Measurements from ENCODE around the gene SLC25A2. TPM values are rescaled to one million over a fixed set of nuclear protein-coding genes. Genes with fewer than 3 reads are reported as not detected.
"Not testable (repeated sequence)": the region's sequence is repeated elsewhere in the genome, so short reads cannot be mapped to it uniquely, and the experiment has no call there.

Gene SLC25A2
- total RNA-seq, 2 donors from 2014 or later = 2.0 to 3.5 TPM

DNA sequence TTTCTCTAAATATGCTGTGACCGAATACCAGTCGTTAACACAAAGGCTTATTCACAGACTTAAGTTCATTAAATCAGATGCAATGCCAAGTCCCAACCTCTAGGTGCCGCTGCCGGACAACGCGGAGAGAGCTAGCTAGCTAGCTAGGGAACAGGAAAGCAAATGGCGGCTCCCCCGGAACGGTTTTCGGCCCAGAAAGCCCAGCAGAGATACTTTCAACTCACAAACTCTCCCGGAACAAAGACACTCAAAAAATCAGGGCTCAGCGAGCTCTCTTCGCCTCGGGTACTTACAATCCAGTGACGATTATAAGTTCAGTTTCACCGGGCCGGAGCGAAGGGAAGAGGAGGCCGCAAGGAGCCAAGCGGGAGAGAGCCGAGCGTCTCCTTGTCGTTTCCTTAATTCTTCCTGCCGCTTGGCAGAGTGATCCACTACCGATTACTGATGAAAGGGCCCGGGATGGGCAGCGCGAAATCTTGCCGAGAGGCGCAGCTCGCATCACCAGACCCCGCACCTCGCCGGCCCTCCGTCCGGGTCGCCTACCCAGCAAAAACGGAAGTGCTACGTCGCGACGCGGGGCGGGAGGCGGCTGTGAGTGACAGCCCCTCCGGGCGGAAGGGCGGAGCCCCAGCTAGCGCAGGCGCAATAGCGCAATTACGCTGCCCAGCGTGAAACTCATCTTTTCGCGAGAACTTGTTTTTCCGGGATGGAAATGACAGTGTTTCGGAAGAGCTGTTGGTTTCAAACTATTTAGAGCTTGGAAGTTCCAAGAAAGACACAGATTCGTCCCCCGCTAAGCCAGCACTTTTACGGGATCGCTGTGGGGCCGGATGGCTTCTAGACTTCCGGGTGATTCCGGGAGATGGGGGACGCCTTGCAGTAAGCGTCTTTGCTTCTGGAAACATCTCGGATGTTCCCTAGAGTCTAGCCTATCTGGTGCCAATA, 16.6 kb upstream of the SLC25A2 start, which contains the start of gene TAF7:
Gene TAF7, minus strand, starts transcription at position 560 of the 945 bp plus-strand sequence. CDS start 740 bp downstream, outside the sequence.
- Histone ChIP-seq H3K9me3 (peaks cover 50% of the 10 kb centered on the region), H3K4me3 (peak within 1 kb of the TSS; percentile 76), H3K27me3 (replicated peaks; ENCODE audit: insufficient read depth) (no peaks in the 10 kb centered on the region), H3K36me3 (peaks cover 31% of the 10 kb centered on the region), H3K27ac (peak within 1 kb of the TSS; percentile 84 to 95), H3K4me1 (ENCODE audit: control insufficient read depth in 1 of 2, low read depth in 2 of 2) (peaks cover 0 to 12% of the 10 kb centered on the region in 2 donors)
- DNase-seq (ENCODE audit: low spot score) (peak; percentile 38), ATAC-seq (ENCODE audit: insufficient number of reproducible peaks, low FRiP score, low read depth) (peak; percentile 94)
- TF ChIP-seq CTCF (IDR thresholded peaks at IDR 0.05) = peak; percentile 74

GRCh38 chr5:141319699-141320098, 15.8 kb upstream of the SLC25A2 start:
- no peak for DNase-seq (ENCODE audit: low spot score)
- Histone ChIP-seq H3K9me3 (peaks cover 58% of the 10 kb centered on the region), H3K36me3 (peaks cover 31% of the 10 kb centered on the region), H3K4me3 (peak overlapping the region; percentile 76), H3K27me3 (replicated peaks; ENCODE audit: insufficient read depth) (no peaks in the 10 kb centered on the region), H3K4me1 (ENCODE audit: control insufficient read depth in 1 of 2, low read depth in 2 of 2) (peaks cover 0 to 12% of the 10 kb centered on the region in 2 donors), H3K27ac (peak overlapping the region in 1 of 2 donors; percentile 84)
- no peak for ATAC-seq (ENCODE audit: insufficient number of reproducible peaks, low FRiP score, low read depth)
- no peak for TF ChIP-seq CTCF (IDR thresholded peaks at IDR 0.05)

GRCh38 chr5:141319202-141319601, 15.4 kb upstream of the SLC25A2 start:
- Histone ChIP-seq H3K36me3 (peaks cover 31% of the 10 kb centered on the region), H3K27ac (no peak overlapping the region), H3K4me3 (peak overlapping the region; percentile 76), H3K9me3 (peaks cover 60% of the 10 kb centered on the region), H3K27me3 (replicated peaks; ENCODE audit: insufficient read depth) (no peaks in the 10 kb centered on the region), H3K4me1 (ENCODE audit: control insufficient read depth in 1 of 2, low read depth in 2 of 2) (peaks cover 0 to 12% of the 10 kb centered on the region in 2 donors)
- DNase-seq (ENCODE audit: low spot score) = no peak
- no peak for ATAC-seq (ENCODE audit: insufficient number of reproducible peaks, low FRiP score, low read depth)
- TF ChIP-seq CTCF (IDR thresholded peaks at IDR 0.05) = no peak

DNA sequence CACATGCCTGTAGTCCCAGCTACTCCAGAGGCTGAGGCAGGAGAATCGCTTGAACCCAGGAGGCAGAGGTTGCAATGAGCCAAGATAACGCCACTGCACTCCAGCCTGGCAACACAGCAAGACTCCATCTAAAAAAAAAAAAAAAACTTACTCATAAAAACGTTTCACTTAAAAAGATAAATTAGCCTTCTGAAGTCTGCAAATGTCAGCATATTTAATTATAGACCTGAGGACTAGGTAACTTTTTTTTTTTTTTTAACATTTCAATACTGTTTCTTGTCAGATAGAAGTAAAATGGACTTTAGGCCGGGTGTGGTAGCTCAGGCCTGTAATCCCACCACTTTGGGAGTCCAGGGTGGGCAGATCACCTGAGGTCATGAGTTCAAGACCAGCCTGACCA, 13.1 kb upstream of the SLC25A2 start:
- not testable (repeated sequence) for DNase-seq (ENCODE audit: low spot score); H3K27ac ChIP-seq; H3K4me3 ChIP-seq; H3K27me3 ChIP-seq (replicated peaks; ENCODE audit: insufficient read depth); ATAC-seq (ENCODE audit: insufficient number of reproducible peaks, low FRiP score, low read depth)
- Histone ChIP-seq H3K9me3 (peaks cover 82% of the 10 kb centered on the region), H3K36me3 (peaks cover 36% of the 10 kb centered on the region), H3K4me1 (ENCODE audit: control insufficient read depth in 1 of 2, low read depth in 2 of 2) (peaks cover 0 to 12% of the 10 kb centered on the region in 2 donors)

DNA sequence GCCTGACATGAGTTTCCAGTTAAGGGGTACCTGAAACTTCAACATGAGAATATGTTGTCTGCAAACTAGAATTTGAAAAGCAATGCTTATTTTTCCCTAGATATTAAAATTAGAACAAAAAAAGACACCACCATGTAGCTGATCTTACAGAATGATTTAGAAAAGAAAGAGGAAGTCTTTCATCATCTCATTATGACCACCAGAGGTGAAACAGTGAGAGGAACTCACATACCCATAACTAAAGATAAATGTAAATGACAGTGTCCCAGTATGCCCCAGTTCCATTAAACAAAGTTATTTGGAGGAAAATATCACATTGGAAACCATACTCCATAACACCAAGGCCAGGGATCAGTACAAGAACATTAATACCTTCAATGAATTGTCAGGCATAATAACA, 9.9 kb upstream of the SLC25A2 start:
- TF ChIP-seq CTCF (IDR thresholded peaks at IDR 0.05) = no peak
- ATAC-seq (ENCODE audit: insufficient number of reproducible peaks, low FRiP score, low read depth) (no peak), DNase-seq (ENCODE audit: low spot score) (no peak)
- H3K27ac ChIP-seq = no peak overlapping the region
- no peaks in the 10 kb centered on the region for H3K27me3 ChIP-seq (replicated peaks; ENCODE audit: insufficient read depth)
- H3K36me3 ChIP-seq = peaks cover 27% of the 10 kb centered on the region
- peaks cover 93% of the 10 kb centered on the region for H3K9me3 ChIP-seq
- H3K4me3 ChIP-seq = no peak overlapping the region
- no peaks in the 10 kb centered on the region for H3K4me1 ChIP-seq (ENCODE audit: control insufficient read depth in 1 of 2, low read depth in 2 of 2)

Data from thoracic aorta (tissue), 2 donors.